ENCODE results near the gene GOLGA6L9. TPM values are rescaled to one million over a fixed set of nuclear protein-coding genes. Genes with fewer than 3 reads are reported as not detected.
"Not testable (repeated sequence)": the region's sequence is repeated elsewhere in the genome, so short reads cannot be mapped to it uniquely, and the experiment has no call there.

The GOLGA6L9 gene
- total RNA-seq, 1 experiment from 2014 or later = 5.8 TPM

GRCh38 chr15:82393671-82394070 is 35.9 kb upstream of the GOLGA6L9 start:
- no peaks in the 10 kb centered on the region for H3K9me3 ChIP-seq (ENCODE audit: control insufficient read depth, insufficient read depth, low read depth, low read length)
- no peaks in the 10 kb centered on the region for H3K4me1 ChIP-seq (ENCODE audit: control insufficient read depth, insufficient read depth, low read length)
- H3K27me3 ChIP-seq (ENCODE audit: control insufficient read depth, insufficient read depth, low read length) = no peaks in the 10 kb centered on the region
- CTCF ChIA-PET = no interaction called here
- no TSS peak for BruUV-seq (replicated peaks)
- ATAC-seq (no peak), DNase-seq (ENCODE audit: low read depth, low spot score) (no peak)
- POLR2A ChIA-PET = no interaction called here
- in situ Hi-C loops (cut with HindIII; ENCODE audit: low pct_unique_long_range_greater_than_20kb, low sequenced_read_pairs) = no loop called here
- no peak for TF ChIP-seq SIN3A (IDR thresholded peaks at IDR 0.05; ENCODE audit: borderline replicate concordance, insufficient read depth, low read depth, low read length)
- no peak for TF ChIP-seq TCF7L2 (IDR thresholded peaks at IDR 0.05; ENCODE audit: low read depth, low read length)
- no peak for TF ChIP-seq POLR2AphosphoS5 (IDR thresholded peaks at IDR 0.05; ENCODE audit: low read depth, low read length)
- no peak for TF ChIP-seq REST (IDR thresholded peaks at IDR 0.05; ENCODE audit: insufficient read depth in 1 of 2, low read depth in 2 of 2, low read length in 1 of 2)
- TF ChIP-seq CTCF (IDR thresholded peaks at IDR 0.05) = no peak
- no peak overlapping the region for H3K4me3 ChIP-seq (ENCODE audit: low read depth in 2 of 2, low read length in 2 of 2)
- intact Hi-C loops (cut with micrococcal nuclease; ENCODE audit: unreplicated experiment) = no loop called here
- H3K36me3 ChIP-seq (ENCODE audit: control insufficient read depth, insufficient read depth, low read length) = no peaks in the 10 kb centered on the region
- no peak overlapping the region for H3K27ac ChIP-seq (ENCODE audit: low read length)

- in situ Hi-C loops (cut with HindIII; ENCODE audit: low pct_unique_long_range_greater_than_20kb, low sequenced_read_pairs); H3K27me3 ChIP-seq (ENCODE audit: control insufficient read depth, insufficient read depth, low read length); H3K4me3 ChIP-seq (ENCODE audit: low read depth in 2 of 2, low read length in 2 of 2); H3K27ac ChIP-seq (ENCODE audit: low read length); ATAC-seq; H3K36me3 ChIP-seq (ENCODE audit: control insufficient read depth, insufficient read depth, low read length); DNase-seq (ENCODE audit: low read depth, low spot score); BruUV-seq (replicated peaks); POLR2A ChIA-PET; intact Hi-C loops (cut with micrococcal nuclease; ENCODE audit: unreplicated experiment); H3K4me1 ChIP-seq (ENCODE audit: control insufficient read depth, insufficient read depth, low read length); CTCF ChIA-PET; H3K9me3 ChIP-seq (ENCODE audit: control insufficient read depth, insufficient read depth, low read depth, low read length): not testable (repeated sequence)
Observed at GRCh38 chr15:82395788-82396187, 33.8 kb upstream of the GOLGA6L9 start.

GRCh38 chr15:82397817-82398216 is 31.8 kb upstream of the GOLGA6L9 start:
- in situ Hi-C loops (cut with HindIII; ENCODE audit: low pct_unique_long_range_greater_than_20kb, low sequenced_read_pairs) = no loop called here
- no peaks in the 10 kb centered on the region for H3K4me1 ChIP-seq (ENCODE audit: control insufficient read depth, insufficient read depth, low read length)
- H3K27ac ChIP-seq (ENCODE audit: low read length) = no peak overlapping the region
- intact Hi-C loops (cut with micrococcal nuclease; ENCODE audit: unreplicated experiment) = no loop called here
- POLR2A ChIA-PET = no interaction called here
- CTCF ChIA-PET = no interaction called here
- ATAC-seq (no peak), DNase-seq (ENCODE audit: low read depth, low spot score) (no peak)
- no peaks in the 10 kb centered on the region for H3K27me3 ChIP-seq (ENCODE audit: control insufficient read depth, insufficient read depth, low read length)
- BruUV-seq (replicated peaks) = no TSS peak
- no peak for TF ChIP-seq CTCF (IDR thresholded peaks at IDR 0.05)
- TF ChIP-seq SIN3A (IDR thresholded peaks at IDR 0.05; ENCODE audit: borderline replicate concordance, insufficient read depth, low read depth, low read length) = no peak
- no peak for TF ChIP-seq POLR2AphosphoS5 (IDR thresholded peaks at IDR 0.05; ENCODE audit: low read depth, low read length)
- TF ChIP-seq REST (IDR thresholded peaks at IDR 0.05; ENCODE audit: insufficient read depth in 1 of 2, low read depth in 2 of 2, low read length in 1 of 2) = no peak
- TF ChIP-seq TCF7L2 (IDR thresholded peaks at IDR 0.05; ENCODE audit: low read depth, low read length) = no peak
- H3K9me3 ChIP-seq (ENCODE audit: control insufficient read depth, insufficient read depth, low read depth, low read length) = no peaks in the 10 kb centered on the region
- no peak overlapping the region for H3K4me3 ChIP-seq (ENCODE audit: low read depth in 2 of 2, low read length in 2 of 2)
- H3K36me3 ChIP-seq (ENCODE audit: control insufficient read depth, insufficient read depth, low read length) = no peaks in the 10 kb centered on the region

Data from Panc1 (cell line).